ENCODE data around the gene SLC30A1.
"Not testable (repeated sequence)": the region's sequence is repeated elsewhere in the genome, so short reads cannot be mapped to it uniquely, and the experiment has no call there.

SLC30A1 gene

GRCh38 chr1:211548321-211549091, 30.5 kb downstream of the SLC30A1 start:
- DNase-seq (ENCODE audit: low read depth in 2 of 2) = peak; percentile 4 to 14

- DNase-seq (ENCODE audit: low read depth in 2 of 2) = no peak
These were observed 31.3 kb downstream of the SLC30A1 start for GRCh38 chr1:211547710-211548109.

DNA sequence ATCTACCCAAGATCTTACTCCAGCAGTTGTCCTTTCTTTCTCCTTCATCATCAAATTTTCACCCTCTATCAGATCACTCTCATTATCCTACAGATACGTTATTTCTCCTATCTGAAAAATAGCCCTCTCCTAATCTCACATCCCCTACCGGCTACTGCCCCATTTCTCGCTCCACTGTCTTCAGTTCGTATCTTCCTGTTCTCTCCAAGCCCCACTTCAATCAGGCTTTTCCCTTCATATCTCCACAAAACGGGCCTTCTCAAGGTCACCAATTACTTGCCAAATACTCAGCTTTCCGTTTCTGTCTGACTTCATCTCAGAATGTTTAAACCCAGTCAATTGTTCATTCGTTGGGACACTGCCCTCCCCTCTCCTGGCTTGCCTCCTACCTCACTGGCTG, 32.4 kb downstream of the SLC30A1 start:
- DNase-seq (ENCODE audit: low read depth in 2 of 2) = no peak

DNA sequence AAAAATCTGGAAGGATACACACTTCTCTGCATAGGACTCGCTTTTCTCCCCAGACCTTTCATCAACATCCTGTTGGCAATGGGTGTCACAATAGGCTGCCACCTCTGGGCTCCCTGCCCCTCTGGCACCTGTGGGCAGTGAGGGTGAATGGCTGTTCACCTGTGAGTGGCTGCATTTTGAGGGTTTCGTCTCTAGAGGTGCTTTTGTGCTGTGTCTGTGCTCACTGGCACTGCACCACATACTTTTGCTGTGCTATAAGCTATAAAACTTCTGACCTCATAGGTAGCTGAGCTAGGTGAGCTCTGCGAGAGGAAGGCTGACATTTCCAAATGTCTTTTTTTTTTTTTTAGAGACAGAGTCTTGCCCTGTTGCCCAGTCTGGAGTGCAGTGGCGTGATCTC, 35.9 kb downstream of the SLC30A1 start:
- no peak for DNase-seq (ENCODE audit: low read depth in 2 of 2)

DNA sequence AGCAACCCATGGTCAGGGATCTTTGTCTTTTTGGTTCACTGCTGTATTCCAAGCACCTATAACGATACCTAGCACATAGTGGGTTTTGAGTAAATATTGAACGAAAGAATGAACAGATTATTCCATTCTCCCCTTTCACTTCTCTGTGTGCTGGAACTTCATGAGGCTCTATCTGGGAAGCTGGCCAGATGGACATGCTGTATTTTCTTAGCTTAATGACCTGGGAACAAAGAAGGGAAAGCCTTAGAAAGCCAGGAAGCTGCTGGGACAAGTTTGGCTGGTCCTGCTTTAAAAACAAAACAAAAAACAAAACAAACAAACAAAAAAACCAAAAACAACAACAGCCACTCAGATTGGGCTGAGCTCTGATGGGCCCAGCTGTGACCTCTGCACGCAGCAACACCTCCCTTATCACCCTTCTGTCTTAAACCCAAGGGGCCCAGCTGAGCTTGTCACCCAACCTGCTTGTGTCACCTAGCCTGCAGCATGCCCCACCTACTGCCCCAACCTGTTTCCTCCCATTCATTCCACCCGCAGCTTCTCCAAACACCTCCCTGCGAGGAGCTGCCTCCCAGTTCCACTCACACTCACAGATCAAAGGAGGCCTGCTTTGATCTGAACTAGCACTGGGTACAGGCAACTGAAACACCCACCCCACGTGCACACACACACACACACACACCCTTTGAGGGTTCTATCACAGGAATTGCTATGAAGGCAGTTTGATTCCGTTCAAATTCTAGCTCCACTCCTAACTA, 37.1 kb downstream of the SLC30A1 start:
- DNase-seq (ENCODE audit: low read depth in 2 of 2) = no peak

- no peak for DNase-seq (ENCODE audit: low read depth in 2 of 2)
These were observed 37.7 kb downstream of the SLC30A1 start for GRCh38 chr1:211541278-211541677.

DNA sequence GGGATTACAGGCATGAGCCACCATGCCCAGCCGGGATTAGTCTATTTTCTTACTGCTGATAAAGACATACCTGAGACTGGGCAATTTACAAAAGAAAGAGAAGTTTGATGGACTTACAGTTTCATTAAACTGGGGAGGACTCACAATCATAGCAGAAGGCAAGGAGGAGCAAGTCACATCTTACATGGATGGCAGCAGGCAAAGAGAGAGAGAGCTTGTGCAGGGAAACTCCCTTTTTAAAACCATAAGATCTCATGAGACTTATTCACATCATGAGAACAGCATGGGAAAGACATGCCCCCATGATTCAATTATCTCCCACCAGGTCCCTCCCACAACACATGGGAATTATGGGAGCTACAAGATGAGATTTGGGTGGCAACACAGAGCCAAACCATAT, 38.1 kb downstream of the SLC30A1 start:
- DNase-seq (ENCODE audit: low read depth in 2 of 2) = not testable (repeated sequence)

DNA sequence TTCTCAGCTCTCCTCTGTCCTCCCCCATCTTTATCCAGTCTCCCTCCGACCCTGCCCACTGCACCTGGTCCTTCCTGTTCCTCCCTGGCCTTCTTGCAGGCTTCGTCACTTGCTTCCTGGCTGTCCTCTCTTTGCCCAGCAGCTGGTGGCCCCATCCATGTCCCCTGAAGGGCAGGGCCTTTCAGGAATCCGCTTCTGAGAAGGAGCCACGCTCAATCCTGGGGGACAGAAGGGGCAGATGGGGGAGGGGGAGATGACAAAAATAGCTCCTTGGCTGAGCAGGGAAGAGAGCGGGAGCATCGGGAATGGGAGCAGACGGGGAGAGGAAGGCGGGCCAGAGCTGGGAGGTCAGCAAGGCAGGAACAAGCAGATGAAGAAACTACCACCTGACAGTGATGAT, 40.7 kb downstream of the SLC30A1 start:
- no peak for DNase-seq (ENCODE audit: low read depth in 2 of 2)

- DNase-seq (ENCODE audit: low read depth in 2 of 2) = no peak
These were observed 41.7 kb downstream of the SLC30A1 start for GRCh38 chr1:211537253-211537652.

- no peak for DNase-seq (ENCODE audit: low read depth in 2 of 2)
These were observed 42.4 kb downstream of the SLC30A1 start for GRCh38 chr1:211536606-211537005.

DNA sequence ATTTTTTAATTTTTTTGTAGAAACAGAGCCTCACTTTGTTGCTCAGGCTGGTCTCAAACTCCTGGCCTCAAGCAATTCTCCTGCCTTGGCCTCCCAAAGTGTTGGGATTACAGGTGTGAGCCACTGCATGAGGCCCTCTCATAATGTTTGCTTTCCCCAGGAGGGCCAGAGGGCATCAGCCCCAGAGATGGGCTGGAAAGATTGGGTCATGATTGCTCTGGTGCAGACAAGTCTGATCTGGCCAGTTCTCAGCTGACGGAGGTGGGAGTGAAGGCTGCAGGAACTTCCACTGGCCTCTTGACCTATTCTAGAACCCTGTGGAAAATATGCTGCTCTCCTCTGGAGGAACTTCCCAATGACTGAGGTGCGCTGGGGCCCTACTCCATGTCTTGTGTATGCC, 43.6 kb downstream of the SLC30A1 start:
- no peak for DNase-seq (ENCODE audit: low read depth in 2 of 2)

DNA sequence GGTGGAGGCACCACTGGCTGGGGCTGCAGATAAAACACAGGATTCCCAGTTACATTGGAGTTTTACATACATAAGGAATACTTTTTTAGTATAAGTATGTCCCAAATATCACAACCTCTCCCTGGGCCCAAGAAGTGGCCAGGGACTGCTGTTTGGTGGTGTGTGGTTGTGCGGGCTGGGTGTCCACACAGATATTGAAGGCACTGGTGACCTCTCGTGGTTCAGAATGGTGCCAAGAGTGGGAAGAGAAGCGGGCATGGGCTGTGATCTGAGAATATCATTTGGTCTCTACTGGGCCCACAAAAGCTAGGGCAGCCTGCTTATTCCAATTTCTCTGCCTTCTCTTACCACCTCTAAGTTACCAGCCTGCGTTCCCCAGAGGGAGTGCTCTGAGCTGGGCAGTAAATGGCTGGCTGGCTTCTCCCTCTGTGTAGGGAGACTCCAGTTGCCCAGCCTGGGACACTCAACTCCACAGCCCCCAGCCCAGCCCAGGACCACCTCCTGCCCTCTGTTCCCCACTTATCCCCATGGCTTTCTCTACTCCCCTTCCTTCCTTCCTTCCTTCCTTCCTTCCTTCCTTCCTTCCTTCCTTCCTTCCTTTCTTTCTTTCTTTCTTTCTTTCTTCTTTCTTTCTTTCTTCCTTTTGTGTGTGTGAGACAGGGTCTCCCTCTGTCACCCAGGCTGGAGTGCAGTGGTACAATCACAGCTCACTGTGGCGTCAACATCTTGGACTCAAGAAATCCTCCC, 44.2 kb downstream of the SLC30A1 start:
- no peak for DNase-seq (ENCODE audit: low read depth in 2 of 2)

DNA sequence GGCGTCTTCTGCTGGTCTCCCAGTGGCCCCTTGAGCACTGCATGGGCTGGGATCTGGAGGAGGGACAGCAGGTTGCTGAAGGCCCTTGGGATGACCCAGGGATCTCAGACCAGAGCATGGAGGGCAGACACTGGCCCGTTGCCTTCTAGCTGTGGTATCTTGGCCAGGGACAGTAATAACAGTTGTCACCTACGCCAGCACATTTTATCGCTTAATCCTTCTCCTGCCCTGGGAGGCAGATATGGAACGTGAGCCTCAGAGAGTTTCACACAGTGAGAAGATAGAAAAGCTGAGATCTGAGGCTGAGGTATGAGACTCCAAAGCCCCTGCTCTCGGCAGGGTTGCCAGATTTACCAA, 46.9 kb downstream of the SLC30A1 start:
- DNase-seq (ENCODE audit: low read depth in 2 of 2) = no peak

- DNase-seq (ENCODE audit: low read depth in 2 of 2) = no peak
These were observed 47.5 kb downstream of the SLC30A1 start for GRCh38 chr1:211531194-211532087.

DNA sequence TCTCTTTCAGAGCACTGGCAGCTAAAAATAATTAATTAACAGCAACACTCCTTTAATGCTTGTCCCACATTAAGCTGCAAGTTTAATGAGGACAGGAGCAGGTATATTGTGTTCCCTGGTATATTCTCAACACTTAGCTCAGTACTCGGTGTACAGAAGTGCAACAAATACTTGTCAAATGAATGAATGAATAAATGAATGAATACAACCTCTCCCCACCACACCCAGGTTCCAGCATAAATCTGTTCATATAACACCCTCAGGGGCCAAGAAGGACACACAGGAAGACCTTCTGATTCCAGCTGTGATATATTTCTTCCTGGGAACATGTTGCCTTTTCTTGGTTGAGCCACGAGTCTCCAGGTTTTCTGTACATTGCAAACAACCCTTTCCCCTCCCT, 48.9 kb downstream of the SLC30A1 start:
- DNase-seq (ENCODE audit: low read depth in 2 of 2) = no peak

DNA sequence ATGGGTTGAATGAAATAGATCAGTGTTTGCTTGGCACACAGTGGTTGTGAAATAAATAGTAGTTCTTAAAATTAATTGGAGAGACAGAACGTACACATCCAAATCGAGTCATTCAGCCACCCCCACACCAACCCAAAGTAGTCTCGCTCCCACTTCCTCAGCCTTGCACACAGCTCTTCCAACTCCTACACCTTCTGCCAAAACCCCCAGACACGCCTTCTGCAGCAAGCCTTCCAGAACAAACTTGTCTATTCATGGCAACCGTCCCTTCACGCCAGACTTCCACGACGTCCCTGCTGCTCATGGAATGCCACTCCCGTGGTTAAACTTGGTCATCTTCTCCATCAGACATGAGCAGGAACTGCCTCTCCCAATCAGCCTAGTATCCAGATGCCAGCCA, 49.5 kb downstream of the SLC30A1 start:
- no peak for DNase-seq (ENCODE audit: low read depth in 2 of 2)

DNA sequence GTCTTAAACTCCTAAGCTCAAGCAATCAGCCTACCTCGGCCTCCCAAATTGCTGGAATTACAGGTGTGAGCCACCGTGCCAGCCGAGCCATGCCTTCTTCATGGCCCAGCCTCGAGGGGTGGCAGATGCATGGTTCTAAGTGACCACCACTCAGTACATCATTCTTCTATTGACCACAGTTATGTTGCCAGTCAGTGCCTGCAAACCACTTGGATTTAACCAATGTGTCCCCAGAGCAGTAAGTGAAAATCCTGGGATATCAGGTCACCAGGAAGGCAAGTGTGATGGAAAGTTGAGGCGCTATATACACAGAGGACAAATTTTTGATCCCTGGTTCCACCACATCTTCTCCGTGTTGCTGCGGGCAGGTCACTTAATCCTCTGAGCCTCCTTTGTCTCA, 50.0 kb downstream of the SLC30A1 start:
- no peak for DNase-seq (ENCODE audit: low read depth in 2 of 2)

DNA sequence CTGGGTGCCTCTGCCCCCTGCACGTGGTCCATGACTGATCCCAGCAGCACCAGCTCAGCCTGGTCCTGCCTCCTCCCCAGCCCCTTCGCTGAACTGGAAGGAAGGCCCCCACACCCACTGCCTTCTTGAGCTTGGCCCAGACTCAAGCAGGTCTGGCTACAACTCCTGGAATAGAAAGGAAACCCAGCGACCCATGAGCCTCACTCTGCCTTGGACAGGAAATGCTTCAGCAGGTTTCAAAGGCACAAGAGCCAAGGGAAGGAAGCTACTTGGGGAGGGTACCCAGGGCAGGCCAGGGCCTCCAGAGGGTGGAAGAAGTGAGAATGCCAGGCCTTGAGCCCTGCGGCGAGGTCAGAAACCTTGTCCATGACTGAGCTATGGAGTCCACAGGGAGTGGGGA, 51.1 kb downstream of the SLC30A1 start:
- DNase-seq (ENCODE audit: low read depth in 2 of 2) = no peak

GRCh38 chr1:211527006-211527405, 52.0 kb downstream of the SLC30A1 start:
- no peak for DNase-seq (ENCODE audit: low read depth in 2 of 2)

- DNase-seq (ENCODE audit: low read depth in 2 of 2) = no peak
These were observed 52.9 kb downstream of the SLC30A1 start for GRCh38 chr1:211526101-211526500.

- DNase-seq (ENCODE audit: low read depth in 2 of 2) = no peak
These were observed 53.8 kb downstream of the SLC30A1 start for GRCh38 chr1:211525101-211525676.
